Esophagus squamous epithelium (tissue), 4 donors: ENCODE measurements around the gene MYPN.

ENCODE experiments used
- POLR2A ChIP-seq, 4 donors: fragments of 450-650 bp; IDR thresholded peaks; one replicate each; pipeline ENCODE4 v1.6.1; 2017; ENCODE audit warnings: antibody characterized with exemption in 4 of 4, mild to moderate bottlenecking in 4 of 4, moderate library complexity in 3 of 4
- TF ChIP-seq, protein P1 (sequence below), 6 experiments: fragments of 450-650 bp in 4 of 6; fragments of 200-600 bp in 2 of 6; sonication (generic) in 2 of 6; IDR thresholded peaks; one replicate each; pipeline ENCODE4 v1.5.1; 2016 to 2019; ENCODE audit warnings: antibody characterized with exemption in 6 of 6, mild to moderate bottlenecking in 4 of 6, moderate library complexity in 4 of 6

DNA sequence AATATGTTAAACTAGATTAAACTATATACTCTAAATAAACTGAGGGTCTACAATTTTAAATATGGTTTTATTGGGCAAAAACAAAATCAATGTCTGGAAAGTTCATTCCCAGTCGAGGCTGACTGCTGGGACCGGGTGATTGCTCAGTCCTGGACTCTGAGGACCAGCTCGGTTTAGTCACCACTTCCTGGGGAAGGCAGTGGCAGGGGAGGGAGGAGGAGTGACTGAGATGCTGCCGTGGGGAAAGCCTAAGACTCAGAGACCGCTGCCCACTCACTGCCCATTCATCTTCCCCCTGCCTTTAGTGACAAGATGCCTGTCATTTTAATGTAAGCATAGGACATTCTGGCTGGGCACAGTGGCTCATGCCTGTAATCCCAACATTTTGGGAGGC is 93.7 kb downstream of the MYPN start:
- TF ChIP-seq, protein P1, sequence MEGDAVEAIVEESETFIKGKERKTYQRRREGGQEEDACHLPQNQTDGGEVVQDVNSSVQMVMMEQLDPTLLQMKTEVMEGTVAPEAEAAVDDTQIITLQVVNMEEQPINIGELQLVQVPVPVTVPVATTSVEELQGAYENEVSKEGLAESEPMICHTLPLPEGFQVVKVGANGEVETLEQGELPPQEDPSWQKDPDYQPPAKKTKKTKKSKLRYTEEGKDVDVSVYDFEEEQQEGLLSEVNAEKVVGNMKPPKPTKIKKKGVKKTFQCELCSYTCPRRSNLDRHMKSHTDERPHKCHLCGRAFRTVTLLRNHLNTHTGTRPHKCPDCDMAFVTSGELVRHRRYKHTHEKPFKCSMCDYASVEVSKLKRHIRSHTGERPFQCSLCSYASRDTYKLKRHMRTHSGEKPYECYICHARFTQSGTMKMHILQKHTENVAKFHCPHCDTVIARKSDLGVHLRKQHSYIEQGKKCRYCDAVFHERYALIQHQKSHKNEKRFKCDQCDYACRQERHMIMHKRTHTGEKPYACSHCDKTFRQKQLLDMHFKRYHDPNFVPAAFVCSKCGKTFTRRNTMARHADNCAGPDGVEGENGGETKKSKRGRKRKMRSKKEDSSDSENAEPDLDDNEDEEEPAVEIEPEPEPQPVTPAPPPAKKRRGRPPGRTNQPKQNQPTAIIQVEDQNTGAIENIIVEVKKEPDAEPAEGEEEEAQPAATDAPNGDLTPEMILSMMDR (IDR thresholded peaks at IDR 0.05), result no peak
- TF ChIP-seq POLR2A (IDR thresholded peaks at IDR 0.05), result no peak
